HFF-Myc (cell line): Measurements from ENCODE around the gene PTPRJ.

Source experiments
- DNase-seq: peaks from one replicate; pipeline ENCODE4 v3.0.0-alpha.2; 2011; ENCODE audit warnings: low read depth; ENCODE audit errors: extremely low read depth
- H3K4me3 ChIP-seq: replicated peaks from 2 replicates; pipeline ENCODE4 v1.5.1; 2011; ENCODE audit warnings: low read depth, mild to moderate bottlenecking, control low read depth, low read length
- CTCF ChIP-seq: IDR thresholded peaks from 2 replicates; pipeline ENCODE4 v1.5.1; 2012; ENCODE audit warnings: mild to moderate bottlenecking, low read depth, low read length, control low read depth; ENCODE audit errors: missing control alignments

PTPRJ gene

GRCh38 chr11:47955061-47955755 lies 25.2 kb upstream of the PTPRJ start:
- H3K4me3 ChIP-seq = no peak overlapping the region
- no peak for DNase-seq
- TF ChIP-seq CTCF = no peak

- H3K4me3 ChIP-seq = no peak overlapping the region
- DNase-seq = no peak
- TF ChIP-seq CTCF = no peak
These were observed 20.3 kb upstream of the PTPRJ start for GRCh38 chr11:47960015-47960414.

GRCh38 chr11:47961383-47961782 lies 19.0 kb upstream of the PTPRJ start:
- no peak for DNase-seq
- no peak overlapping the region for H3K4me3 ChIP-seq
- TF ChIP-seq CTCF = no peak

GRCh38 chr11:47964546-47964945 lies 15.8 kb upstream of the PTPRJ start:
- H3K4me3 ChIP-seq = no peak overlapping the region
- no peak for TF ChIP-seq CTCF
- DNase-seq = no peak

GRCh38 chr11:47967577-47968525 lies 12.5 kb upstream of the PTPRJ start:
- no peak overlapping the region for H3K4me3 ChIP-seq
- DNase-seq = no peak
- no peak for TF ChIP-seq CTCF

GRCh38 chr11:47969401-47969800 lies 11.0 kb upstream of the PTPRJ start:
- DNase-seq = no peak
- TF ChIP-seq CTCF = no peak
- no peak overlapping the region for H3K4me3 ChIP-seq
